ENCODE results near the gene CLBA1.

The CLBA1 gene

GRCh38 chr14:104978746-104979691 is 6.6 kb upstream of the CLBA1 start:
- no peak for TF ChIP-seq CTCF (IDR thresholded peaks at IDR 0.05; ENCODE audit: borderline replicate concordance, insufficient read depth, low read depth, low read length)
- H3K4me3 ChIP-seq (ENCODE audit: low read depth, low read length) = no peak overlapping the region

- TF ChIP-seq CTCF (IDR thresholded peaks at IDR 0.05; ENCODE audit: borderline replicate concordance, insufficient read depth, low read depth, low read length) = no peak
- H3K4me3 ChIP-seq (ENCODE audit: low read depth, low read length) = no peak overlapping the region
Measured at GRCh38 chr14:104979758-104980610, 5.6 kb upstream of the CLBA1 start.

GRCh38 chr14:104980611-104981531 is 4.7 kb upstream of the CLBA1 start:
- TF ChIP-seq CTCF (IDR thresholded peaks at IDR 0.05; ENCODE audit: borderline replicate concordance, insufficient read depth, low read depth, low read length) = no peak
- H3K4me3 ChIP-seq (ENCODE audit: low read depth, low read length) = no peak overlapping the region

- no peak for TF ChIP-seq CTCF (IDR thresholded peaks at IDR 0.05; ENCODE audit: borderline replicate concordance, insufficient read depth, low read depth, low read length)
- H3K4me3 ChIP-seq (ENCODE audit: low read depth, low read length) = no peak overlapping the region
Measured at GRCh38 chr14:104981699-104982541, 3.7 kb upstream of the CLBA1 start.

GRCh38 chr14:104982548-104983230 is 2.9 kb upstream of the CLBA1 start:
- no peak for TF ChIP-seq CTCF (IDR thresholded peaks at IDR 0.05; ENCODE audit: borderline replicate concordance, insufficient read depth, low read depth, low read length)
- H3K4me3 ChIP-seq (ENCODE audit: low read depth, low read length) = no peak overlapping the region

All from GM12875 (cell line).